GM21717 (cell line): ENCODE data around the gene MXD1.

Source experiments
- ATAC-seq: cut with Tn5 transposase; IDR thresholded peaks from one replicate; pipeline ENCODE4 v1.9.1; 2021; ENCODE audit warnings: mild to moderate bottlenecking, moderate library complexity; ENCODE audit not compliant: unreplicated experiment

The MXD1 gene

GRCh38 chr2:69933254-69933828, 18.4 kb downstream of the MXD1 start:
- ATAC-seq, result no peak

GRCh38 chr2:69933839-69934613, 19.1 kb downstream of the MXD1 start:
- no peak for ATAC-seq

- no peak for ATAC-seq
These were observed 19.7 kb downstream of the MXD1 start for GRCh38 chr2:69934614-69934908.

GRCh38 chr2:69935011-69935410, 20.1 kb downstream of the MXD1 start:
- no peak for ATAC-seq

- no peak for ATAC-seq
These were observed 22.0 kb downstream of the MXD1 start for GRCh38 chr2:69936906-69937305.

- ATAC-seq, result no peak
These were observed 23.1 kb downstream of the MXD1 start for GRCh38 chr2:69937968-69938367.

GRCh38 chr2:69939722-69940121, 24.8 kb downstream of the MXD1 start:
- ATAC-seq, result no peak

- no peak for ATAC-seq
These were observed 25.8 kb downstream of the MXD1 start for GRCh38 chr2:69940691-69941090.

GRCh38 chr2:69943000-69943842, 28.3 kb downstream of the MXD1 start:
- ATAC-seq, result no peak

GRCh38 chr2:69943843-69944525, 29.1 kb downstream of the MXD1 start:
- ATAC-seq, result no peak

GRCh38 chr2:69944756-69945155, 29.8 kb downstream of the MXD1 start:
- no peak for ATAC-seq

- no peak for ATAC-seq
These were observed 30.5 kb downstream of the MXD1 start for GRCh38 chr2:69945441-69945840.

- ATAC-seq, result no peak
These were observed 31.0 kb downstream of the MXD1 start for GRCh38 chr2:69945941-69946340.

- no peak for ATAC-seq
These were observed 31.7 kb downstream of the MXD1 start for GRCh38 chr2:69946351-69947324.

GRCh38 chr2:69947325-69947931, 32.5 kb downstream of the MXD1 start:
- ATAC-seq, result no peak

- no peak for ATAC-seq
These were observed 33.4 kb downstream of the MXD1 start for GRCh38 chr2:69948032-69948962.

GRCh38 chr2:69948963-69949645, 34.2 kb downstream of the MXD1 start:
- no peak for ATAC-seq

GRCh38 chr2:69950241-69950640, 35.3 kb downstream of the MXD1 start:
- ATAC-seq, result no peak
